GM19463 (cell line): ENCODE results near the gene SLC15A3.

Experiments
- ATAC-seq: cut with Tn5 transposase; IDR thresholded peaks from one replicate; pipeline ENCODE4 v1.9.1; 2021; ENCODE audit warnings: mild to moderate bottlenecking, moderate library complexity; ENCODE audit not compliant: unreplicated experiment

Gene SLC15A3

DNA sequence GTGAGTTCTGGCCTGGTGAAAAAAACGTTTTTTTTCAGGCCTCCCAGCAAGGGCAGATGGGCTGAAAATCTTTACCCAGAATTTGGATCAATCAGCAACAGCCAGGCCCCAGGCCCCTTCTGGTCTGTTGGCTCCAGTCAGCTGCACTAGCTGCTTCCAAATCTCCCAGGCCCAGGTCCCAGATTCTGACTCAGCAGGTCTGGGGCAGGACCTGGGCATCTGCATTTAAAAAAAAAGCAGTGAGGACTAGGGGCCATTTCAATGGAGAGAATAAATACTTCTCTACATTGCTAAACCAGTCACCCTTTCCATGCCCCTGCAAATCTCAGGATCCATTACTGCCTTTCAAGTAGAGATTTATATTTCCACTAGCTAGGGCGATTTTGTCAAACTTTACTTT, 4.3 kb downstream of the SLC15A3 start:
- ATAC-seq: no peak

DNA sequence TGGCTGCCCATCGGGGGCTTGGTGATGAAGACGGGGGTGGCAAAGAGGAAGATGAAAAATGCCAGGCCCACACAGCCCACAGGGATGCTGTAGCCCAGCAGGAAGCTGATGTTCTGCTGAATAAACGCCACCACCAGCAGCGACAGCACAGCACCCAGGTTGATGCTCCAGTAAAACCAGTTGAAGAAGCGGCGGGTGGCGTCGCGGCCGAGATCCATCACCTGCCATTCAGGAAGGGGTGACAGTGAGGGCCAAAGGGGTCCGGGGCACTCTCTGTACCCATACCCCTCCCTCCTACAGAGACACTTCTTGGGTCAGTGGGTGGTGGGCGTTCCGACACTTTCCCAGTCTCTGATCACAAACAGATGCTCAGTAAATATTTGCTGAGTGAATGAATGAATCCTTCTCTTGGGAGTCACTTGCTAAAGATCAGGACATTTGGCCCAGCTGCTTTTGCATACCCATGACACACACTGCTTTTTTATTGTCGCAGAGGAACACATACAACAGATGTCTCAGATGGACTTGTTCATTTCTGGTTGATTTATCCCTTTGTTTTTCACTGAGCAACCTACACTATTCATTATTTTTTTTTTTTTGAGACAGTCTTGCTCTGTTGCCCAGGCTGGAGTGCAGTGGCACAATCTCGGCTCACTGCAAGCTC, 5.2 kb downstream of the SLC15A3 start:
- no peak for ATAC-seq

DNA sequence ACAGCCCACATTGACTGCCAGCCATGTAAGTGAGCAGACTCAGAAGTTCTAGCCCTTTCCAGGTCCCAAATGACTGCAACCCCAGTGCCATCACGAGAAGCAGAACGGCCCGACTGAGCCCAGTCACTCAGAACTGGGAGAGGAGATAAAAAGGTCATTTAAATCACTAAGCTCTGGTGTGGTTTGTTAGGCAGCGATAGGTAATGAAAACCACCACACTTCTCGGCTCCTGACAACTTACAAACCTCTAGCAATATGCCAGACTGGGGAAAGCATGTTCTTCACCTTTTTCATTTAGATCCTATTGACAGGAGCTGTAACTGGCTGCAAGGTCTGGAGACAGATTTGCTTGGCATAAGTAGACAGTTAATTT, 6.7 kb downstream of the SLC15A3 start:
- ATAC-seq: no peak

DNA sequence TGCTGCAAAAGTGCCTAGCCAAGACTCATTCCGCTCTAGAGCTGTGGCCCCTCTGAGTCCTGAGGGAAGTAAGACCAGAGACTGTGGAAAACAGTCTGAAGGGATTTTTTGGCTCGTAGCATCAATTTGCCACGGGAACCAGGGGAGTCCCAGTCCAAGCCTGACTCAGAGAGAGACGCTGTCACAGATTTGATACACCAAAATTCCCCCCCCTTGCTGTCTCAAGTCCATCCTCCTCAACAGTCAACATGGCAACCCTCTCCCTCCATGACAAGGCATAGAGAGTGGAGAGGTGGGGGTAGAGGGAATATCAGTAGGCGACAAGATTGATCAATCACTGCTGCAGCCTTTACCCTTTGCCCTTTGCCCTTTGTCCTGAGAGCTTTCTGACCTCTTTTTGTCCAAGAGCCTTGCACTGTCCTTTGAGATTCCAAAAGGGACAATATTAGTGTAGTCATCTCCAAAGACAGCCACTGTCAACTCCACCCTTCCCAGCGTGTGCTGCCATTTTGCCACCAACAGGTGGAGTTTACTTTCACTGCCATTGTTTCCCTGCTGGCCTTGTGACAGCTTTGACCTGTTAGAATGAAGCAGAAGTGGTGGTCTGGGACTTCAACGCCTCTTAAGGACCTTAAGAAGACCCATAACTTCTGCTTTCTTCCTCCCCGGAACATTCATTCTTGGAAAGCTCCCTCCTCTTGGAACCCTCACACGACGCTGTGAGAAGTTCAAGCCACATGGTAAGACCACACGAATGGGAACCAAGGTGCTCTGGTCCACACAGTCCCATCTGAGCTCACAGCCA, 7.3 kb downstream of the SLC15A3 start:
- no peak for ATAC-seq

DNA sequence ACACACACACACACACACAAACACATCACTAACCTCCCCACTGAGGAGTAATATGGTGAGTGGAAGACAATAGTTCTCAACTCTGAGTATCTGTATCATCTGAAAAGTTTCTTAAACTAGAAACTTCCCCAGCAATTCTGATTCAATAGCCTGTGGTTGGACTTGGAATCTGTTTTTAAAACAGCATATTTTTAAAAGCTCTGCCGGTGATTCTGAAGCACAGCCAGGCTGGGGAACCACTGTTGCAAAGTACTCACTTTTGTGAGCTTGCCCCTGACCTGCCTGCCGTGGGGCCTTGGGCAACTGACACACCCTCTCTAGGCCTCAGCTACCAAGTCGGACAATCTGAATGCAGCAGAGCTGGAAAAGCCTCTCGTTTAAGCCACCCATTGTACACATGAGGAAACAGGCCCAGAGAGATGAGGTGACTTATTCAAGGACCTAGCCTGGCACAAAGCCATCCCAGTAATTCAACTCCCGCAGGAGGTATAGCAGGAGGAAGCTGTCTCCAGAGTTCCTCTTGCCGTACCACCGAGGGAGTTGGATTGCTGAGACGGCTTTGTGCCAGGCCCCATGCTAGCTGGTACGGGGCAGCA, 8.9 kb downstream of the SLC15A3 start:
- ATAC-seq: no peak

DNA sequence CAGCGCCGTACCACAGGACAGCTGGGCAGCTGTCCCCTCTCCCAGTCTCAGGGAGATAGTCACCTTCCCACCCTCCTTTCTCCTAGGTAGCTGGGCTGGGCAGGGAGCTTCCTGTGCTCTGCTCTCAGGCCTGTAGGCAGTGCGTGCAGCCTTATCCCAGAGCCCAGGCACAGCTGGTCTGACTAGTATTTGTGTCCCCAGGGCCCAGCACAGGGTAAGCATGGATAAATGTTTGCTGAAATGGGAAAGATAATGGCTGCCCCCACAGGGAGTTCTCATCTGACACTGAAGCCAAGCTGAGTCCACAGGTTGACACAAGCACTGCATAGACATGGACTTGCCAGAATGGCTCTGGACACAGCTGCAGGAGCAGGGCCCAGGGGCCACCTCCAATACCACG, 9.8 kb downstream of the SLC15A3 start:
- ATAC-seq: no peak

DNA sequence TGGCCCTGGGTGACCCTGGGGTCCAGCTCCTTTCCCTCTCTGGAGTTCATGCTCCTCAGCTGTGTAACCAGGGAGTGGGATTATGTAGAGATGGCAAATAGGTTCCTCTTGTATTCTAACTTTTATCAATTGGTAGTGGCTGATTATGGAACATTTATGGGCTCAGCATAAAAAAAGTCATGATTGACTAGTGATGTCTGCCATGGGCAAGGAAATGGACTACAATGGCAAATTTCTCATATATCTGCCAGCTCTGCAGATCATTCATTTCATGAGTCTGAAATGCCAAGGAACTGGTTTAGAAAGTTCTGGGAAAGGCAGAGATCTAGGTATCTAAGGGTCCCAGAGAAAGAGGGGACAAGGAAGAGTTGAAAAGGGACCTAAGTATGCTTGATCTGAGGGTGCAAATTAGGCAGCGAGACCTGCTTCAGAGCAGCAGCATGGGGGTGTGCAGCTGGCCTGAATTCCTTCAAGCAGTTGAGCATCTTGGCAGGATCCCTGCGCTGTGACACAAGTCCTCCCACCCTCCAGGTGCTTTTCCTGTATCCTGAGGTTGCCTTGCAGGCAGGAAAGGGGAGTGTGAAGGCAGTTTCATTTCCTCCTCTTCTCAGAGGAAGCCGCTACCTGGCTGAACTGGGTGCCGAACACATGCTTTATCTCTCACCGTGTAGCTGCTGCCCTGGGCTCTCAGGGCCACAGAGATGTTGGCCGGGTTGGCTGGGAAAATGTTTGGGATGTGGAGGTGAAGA, 10.4 kb downstream of the SLC15A3 start:
- ATAC-seq: no peak

DNA sequence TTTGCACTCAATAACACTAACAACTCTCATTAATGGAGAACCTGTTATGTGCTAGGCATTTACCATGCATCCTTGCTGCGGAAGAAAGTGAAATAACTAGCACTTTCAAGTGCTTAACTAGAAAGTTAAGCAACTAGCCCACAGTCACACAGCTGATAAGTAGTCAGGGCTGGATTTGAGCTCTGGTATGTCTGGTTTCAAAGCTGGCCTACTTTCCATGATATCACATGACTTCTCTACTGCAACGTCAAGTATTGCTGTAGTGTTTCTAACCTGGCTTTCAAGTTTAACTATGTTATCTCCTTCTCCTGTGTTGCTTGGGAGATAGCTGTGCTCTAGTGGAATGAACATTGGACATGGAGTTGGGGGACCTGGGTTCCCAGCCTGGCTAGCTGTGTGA, 12.1 kb downstream of the SLC15A3 start:
- ATAC-seq: no peak

DNA sequence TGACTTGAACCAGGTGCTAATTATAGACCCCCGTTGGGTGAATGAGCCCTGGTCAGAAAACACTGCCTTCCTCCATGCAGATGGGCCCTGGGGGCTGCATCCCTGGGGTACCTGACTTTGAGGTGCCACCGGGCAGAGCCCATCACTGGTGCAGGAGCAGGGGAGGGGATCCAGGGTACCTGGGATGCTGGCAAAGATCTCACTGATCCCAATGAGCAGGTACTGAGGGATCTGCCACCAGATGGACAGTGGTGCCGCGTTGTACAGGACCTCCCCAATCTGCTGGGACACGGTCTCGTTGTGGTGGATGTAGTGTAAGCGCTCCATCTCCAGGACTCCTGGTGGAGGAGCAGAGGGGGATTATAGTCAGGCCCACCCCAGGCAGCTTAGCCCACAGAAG, 12.7 kb downstream of the SLC15A3 start:
- no peak for ATAC-seq

DNA sequence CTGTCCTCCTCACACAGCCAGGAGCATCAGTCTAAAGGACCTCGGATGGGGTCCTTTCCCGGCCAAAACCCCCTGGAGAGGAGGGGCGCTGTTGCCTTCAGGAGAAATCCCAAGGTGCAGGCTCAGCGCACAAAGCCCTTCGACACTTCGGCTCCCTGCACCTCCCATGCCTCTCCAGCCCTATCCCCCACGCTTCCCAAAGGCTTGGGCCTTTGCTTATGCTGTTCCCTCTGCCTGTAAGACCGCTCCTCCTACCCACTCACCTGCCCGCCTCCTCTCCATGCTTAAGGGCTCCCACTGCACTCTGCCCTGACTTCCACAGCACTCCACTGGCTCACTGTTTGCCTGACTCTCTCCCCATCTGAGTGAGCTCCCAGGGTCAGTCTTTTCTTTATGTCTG, 13.5 kb downstream of the SLC15A3 start:
- no peak for ATAC-seq

DNA sequence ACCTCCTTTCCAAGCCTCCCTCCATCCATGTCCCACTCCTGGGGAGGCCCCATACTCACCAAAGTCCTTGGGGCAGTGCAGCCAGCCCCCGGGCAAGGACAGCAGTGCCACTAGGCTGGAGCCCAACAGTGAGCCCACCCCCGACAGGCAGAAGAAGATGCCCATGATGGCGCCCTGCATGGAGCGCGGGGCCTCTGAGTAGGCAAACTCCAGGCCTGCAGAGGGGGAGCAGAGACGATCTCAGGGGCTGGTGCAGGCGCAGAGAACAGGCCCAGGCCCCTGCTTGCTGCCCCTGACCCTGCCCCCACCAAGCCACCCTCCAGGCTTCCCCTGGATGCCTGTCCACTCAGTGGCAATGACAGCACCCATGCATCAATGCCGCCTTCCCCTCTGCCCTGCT, 14.2 kb downstream of the SLC15A3 start:
- ATAC-seq: no peak

DNA sequence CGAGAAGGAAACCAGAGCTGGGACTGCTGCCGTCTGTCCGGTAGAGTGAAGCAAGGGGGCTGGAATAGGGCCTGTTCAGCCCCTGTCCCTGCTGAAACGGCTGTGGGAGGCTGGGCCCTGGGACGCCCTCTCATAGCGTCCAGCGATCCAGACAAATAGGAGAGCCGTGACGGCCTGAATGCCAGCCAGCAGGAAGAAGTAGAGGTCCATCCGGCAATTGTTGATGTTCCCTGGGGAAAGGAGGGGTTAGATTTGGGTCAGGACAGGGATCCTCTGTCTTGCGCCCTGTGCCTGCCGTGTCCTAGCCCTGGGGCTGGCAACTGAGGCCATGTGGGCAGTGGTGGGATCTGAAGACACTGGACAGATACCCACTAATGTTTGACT, 14.8 kb downstream of the SLC15A3 start:
- ATAC-seq: no peak

DNA sequence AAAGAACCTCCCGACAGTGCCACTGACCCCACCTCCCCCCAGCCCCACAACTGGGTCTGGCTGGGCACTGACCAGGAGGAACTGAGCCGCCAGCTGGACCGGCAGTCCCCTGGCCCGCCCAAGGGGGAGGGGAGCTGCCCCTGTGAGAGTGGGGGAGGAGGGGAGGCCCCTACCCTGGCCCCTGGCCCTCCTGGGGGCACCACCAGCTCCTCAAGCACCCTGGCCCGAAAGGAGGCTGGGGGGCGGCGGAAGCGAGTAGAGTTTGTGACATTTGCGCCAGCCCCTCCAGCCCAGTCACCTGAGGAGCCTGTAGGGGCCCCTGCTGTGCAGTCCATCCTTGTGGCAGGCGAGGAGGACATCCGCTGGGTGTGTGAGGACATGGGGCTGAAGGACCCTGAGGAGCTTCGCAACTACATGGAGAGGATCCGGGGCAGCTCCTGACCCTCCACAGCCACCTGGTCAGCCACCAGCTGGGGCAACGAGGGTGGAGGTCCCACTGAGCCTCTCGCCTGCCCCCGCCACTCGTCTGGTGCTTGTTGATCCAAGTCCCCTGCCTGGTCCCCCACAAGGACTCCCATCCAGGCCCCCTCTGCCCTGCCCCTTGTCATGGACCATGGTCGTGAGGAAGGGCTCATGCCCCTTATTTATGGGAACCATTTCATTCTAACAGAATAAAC, 15.4 kb downstream of the SLC15A3 start:
- no peak for ATAC-seq

DNA sequence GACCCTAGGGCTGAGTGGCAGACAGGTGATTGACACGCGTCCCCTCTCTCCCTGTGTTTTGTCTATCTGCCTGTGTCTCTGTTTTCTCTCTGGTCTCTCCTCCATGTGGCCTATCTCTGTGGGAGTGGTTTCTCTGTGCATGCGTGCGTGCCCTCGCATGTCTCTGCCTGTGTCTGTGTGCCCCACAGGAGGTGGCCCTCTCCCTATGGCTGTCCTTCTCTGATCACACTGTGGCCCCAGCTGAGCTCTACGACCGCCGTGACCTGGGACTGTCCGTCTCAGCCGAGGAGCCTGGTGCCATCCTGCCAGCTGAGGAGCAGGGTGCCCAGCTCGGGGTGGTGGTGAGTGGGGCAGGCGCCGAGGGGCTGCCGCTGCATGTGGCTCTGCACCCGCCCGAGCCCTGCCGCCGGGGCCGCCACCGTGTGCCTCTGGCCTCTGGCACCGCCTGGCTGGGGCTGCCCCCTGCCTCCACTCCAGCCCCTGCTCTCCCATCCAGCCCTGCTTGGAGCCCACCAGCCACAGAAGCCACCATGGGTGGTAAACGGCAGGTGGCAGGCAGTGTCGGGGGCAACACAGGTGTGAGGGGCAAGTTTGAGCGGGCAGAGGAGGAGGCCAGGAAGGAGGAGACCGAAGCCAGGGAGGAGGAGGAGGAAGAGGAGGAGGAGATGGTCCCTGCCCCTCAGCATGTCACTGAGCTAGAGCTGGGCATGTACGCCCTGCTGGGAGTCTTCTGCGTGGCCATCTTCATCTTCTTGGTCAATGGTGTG, 16.1 kb downstream of the SLC15A3 start:
- no peak for ATAC-seq

DNA sequence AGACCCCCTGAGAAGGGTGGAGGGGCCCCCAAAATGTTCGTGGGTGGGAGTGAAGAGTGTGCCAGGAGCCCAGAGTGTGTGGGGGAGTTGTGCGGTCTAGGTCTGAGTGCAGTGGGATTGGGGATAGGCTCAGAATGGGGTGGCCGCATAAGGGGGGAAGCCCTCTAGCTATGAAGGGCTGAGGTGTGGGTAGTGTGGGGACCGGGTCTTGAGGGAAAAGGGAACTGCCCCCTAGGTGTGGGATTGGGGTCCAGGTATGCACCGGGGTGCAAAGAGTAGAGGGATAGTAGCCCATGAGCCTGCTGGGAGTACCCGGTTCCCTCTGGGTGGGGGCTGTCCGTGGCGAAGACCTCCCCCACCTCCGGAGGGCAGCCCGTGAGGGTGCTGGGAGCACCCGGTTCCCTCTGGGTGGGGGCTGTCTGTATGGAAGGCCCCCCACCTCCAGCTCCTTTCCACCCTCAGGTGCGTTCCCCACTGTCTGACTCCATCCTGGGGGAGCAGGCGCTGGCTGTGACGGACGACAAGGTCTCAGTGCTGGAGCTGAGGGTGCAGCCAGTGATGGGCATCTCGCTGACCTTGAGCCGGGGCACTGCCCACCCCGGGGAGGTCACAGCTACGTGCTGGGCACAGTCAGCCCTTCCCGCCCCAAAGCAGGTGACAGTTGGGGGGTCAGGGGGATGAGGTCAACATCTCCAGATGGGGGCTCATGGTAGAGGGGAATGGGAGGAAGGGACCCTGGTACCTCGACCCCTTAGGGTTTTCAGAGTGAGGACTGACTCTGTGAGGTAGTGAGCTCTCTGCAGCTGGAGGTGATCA, 17.0 kb downstream of the SLC15A3 start:
- ATAC-seq: no peak

DNA sequence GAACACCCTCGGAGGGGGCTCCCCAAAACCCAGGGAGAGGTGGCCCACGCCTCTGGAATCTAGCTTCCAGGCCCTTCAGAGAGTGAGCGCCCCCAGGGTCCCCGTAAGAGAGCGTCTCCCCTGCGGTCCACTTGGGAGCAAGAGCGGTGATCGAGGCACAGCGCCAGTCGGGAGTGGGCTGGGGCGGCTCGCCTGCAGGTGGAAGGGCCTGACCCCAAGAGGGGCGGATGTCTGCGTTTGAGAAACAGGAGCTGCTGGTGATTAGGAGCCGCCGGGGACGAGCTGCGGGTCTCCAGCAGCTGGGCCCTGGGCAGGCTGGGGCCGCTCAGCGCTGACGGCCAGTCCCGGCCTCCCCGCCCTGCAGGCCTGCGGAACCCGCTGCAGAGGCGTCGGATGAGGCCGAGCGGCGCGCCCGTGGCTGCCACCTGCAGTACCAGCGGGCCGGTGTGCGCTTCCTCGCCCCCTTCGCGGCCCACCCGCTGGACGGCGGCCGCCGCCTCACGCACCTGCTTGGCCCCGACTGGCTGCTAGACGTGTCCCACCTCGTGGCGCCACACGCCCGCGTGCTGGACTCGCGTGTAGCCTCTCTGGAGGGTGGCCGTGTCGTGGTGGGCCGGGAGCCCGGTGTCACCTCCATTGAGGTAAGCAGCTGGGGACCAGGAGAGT, 17.7 kb downstream of the SLC15A3 start:
- ATAC-seq: no peak

DNA sequence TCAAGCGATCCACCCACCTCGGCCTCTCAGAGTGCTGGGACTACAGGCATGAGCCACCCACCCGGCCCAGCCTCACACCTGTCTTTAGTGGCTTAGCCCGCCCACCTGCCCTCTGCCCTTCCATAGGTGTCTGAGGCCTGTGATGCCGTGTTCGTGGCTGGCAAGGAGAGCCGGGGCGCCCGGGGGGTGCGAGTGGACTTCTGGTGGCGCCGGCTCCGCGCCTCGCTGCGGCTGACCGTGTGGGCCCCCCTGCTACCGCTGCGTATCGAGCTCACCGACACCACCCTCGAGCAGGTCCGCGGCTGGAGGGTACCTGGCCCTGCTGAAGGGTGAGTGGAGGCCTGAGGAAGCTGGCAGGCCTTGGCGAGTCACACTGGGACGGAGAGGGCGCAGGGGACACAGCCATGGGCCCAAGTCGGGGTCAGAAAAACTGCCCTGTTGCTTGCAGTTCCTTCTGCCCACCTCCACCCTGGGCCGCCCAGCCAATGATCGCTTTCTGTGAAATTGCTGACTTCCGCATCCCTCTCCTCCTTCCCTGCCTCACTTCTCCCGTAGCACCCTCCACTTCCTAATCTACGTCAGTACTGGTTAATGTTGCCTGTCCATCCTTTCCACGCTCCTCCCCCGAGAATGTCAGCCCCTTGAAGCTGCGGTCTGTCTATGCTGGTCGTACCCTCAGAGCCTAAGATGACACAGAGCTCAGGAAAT, 18.4 kb downstream of the SLC15A3 start:
- ATAC-seq: no peak

DNA sequence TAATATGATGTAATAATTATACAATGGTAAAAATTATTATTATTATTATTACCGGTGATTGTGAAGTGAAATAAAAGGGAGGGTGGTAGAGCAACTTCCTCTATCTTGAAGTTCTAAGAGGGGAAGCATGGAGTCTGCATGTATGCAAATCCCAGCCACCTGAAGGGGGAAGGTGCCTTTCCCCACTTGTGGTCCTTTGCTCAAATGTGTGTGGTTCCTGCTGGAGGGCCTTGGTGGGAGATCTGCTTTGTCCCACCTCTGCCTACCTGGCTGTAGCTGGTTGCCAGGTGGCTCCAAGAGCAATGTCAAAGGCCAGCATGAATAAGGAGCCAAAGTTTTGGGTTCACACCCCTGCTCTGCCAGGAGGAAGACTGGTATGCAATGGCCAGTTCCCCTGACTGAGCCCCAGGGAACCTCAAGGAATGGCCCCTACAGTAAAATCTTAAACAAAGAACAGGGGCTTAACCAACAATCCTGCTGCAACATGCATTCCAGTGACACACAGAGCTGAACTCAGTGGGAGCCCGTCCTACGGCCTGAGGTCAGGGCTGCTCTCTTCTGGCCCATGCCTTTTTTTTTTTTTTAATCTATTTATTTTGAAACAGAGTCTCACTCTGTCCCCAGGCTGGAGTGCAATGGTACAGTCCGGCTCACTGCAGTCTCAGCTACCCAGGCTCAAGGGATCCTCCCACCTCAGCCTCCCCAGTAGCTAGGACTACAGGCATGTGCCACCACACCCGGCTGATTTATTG, 19.2 kb downstream of the SLC15A3 start:
- ATAC-seq: no peak
